ENCODE results near the gene SPDYE1.
"Not testable (repeated sequence)": the region's sequence is repeated elsewhere in the genome, so short reads cannot be mapped to it uniquely, and the experiment has no call there.

SPDYE1 gene

GRCh38 chr7:43990829-43991228 is 6.9 kb upstream of the SPDYE1 start:
- DNase-seq (ENCODE audit: low read depth in 2 of 2): not testable (repeated sequence)

- not testable (repeated sequence) for DNase-seq (ENCODE audit: low read depth in 2 of 2)
These were observed 4.8 kb upstream of the SPDYE1 start for GRCh38 chr7:43992896-43993295.

- not testable (repeated sequence) for DNase-seq (ENCODE audit: low read depth in 2 of 2)
These were observed 3.0 kb upstream of the SPDYE1 start for GRCh38 chr7:43994681-43995080.

GRCh38 chr7:44012081-44012480 is 14.4 kb downstream of the SPDYE1 start:
- DNase-seq (ENCODE audit: low read depth in 2 of 2): not testable (repeated sequence)

- not testable (repeated sequence) for DNase-seq (ENCODE audit: low read depth in 2 of 2)
These were observed 17.4 kb downstream of the SPDYE1 start for GRCh38 chr7:44015090-44015489.

GRCh38 chr7:44018857-44019807 is 21.4 kb downstream of the SPDYE1 start:
- peak; percentile 98 to 99 for DNase-seq (ENCODE audit: low read depth in 2 of 2)

GRCh38 chr7:44019825-44020224 is 22.1 kb downstream of the SPDYE1 start:
- not testable (repeated sequence) for DNase-seq (ENCODE audit: low read depth in 2 of 2)

GRCh38 chr7:44022069-44022468 is 24.4 kb downstream of the SPDYE1 start:
- not testable (repeated sequence) for DNase-seq (ENCODE audit: low read depth in 2 of 2)

GRCh38 chr7:44022796-44023467 is 25.2 kb downstream of the SPDYE1 start:
- DNase-seq (ENCODE audit: low read depth in 2 of 2): not testable (repeated sequence)

- not testable (repeated sequence) for DNase-seq (ENCODE audit: low read depth in 2 of 2)
These were observed 31.7 kb downstream of the SPDYE1 start for GRCh38 chr7:44029433-44029832.

GRCh38 chr7:44030029-44030428 is 32.3 kb downstream of the SPDYE1 start:
- not testable (repeated sequence) for DNase-seq (ENCODE audit: low read depth in 2 of 2)

- not testable (repeated sequence) for DNase-seq (ENCODE audit: low read depth in 2 of 2)
These were observed 33.6 kb downstream of the SPDYE1 start for GRCh38 chr7:44031319-44031718.

GRCh38 chr7:44032031-44032430 is 34.3 kb downstream of the SPDYE1 start:
- not testable (repeated sequence) for DNase-seq (ENCODE audit: low read depth in 2 of 2)

GRCh38 chr7:44033971-44034844 is 36.5 kb downstream of the SPDYE1 start:
- DNase-seq (ENCODE audit: low read depth in 2 of 2): not testable (repeated sequence)

GRCh38 chr7:44036364-44036763 is 38.7 kb downstream of the SPDYE1 start:
- DNase-seq (ENCODE audit: low read depth in 2 of 2): not testable (repeated sequence)

- not testable (repeated sequence) for DNase-seq (ENCODE audit: low read depth in 2 of 2)
These were observed 40.3 kb downstream of the SPDYE1 start for GRCh38 chr7:44037951-44038350.

GRCh38 chr7:44038553-44038952 is 40.9 kb downstream of the SPDYE1 start:
- not testable (repeated sequence) for DNase-seq (ENCODE audit: low read depth in 2 of 2)

- peak; percentile 57 to 78 for DNase-seq (ENCODE audit: low read depth in 2 of 2)
These were observed 41.4 kb downstream of the SPDYE1 start for GRCh38 chr7:44038961-44039558.

GRCh38 chr7:44039800-44040492 is 42.2 kb downstream of the SPDYE1 start:
- DNase-seq (ENCODE audit: low read depth in 2 of 2): not testable (repeated sequence)

GRCh38 chr7:44040493-44040891 is 42.8 kb downstream of the SPDYE1 start:
- DNase-seq (ENCODE audit: low read depth in 2 of 2): peak; percentile 55 to 57

- DNase-seq (ENCODE audit: low read depth in 2 of 2): no peak
These were observed 44.5 kb downstream of the SPDYE1 start for GRCh38 chr7:44042221-44042620.
